Adrenal gland (tissue), 12 donors: ENCODE measurements around the gene PHF19. TPM values are rescaled to one million over a fixed set of nuclear protein-coding genes. Genes with fewer than 3 reads are reported as not detected.

ENCODE experiments used
- DNase-seq, 7 donors: peaks; one replicate each; pipeline ENCODE4 v3.0.0-alpha.2; 2019 to 2020
- H3K27ac ChIP-seq, 5 donors: fragments of 200-600 bp; sonication (generic) in 4 of 5; 1 replicate in 3 of 5; 2 replicates in 2 of 5; pipeline versions ENCODE4 v1.5.1 to v1.8.0; 2016 to 2020; ENCODE audit warnings: mild to moderate bottlenecking in 1 of 5
- H3K27me3 ChIP-seq: fragments of 200-600 bp; 2 replicates; pipeline ENCODE4 v1.8.0; 2021
- H3K36me3 ChIP-seq, 2 donors: fragments of 200-600 bp; replicated peaks in 1 of 2; 1 replicate in 1 of 2; 2 replicates in 1 of 2; pipeline versions ENCODE4 v1.5.1 to v1.8.0; 2018 to 2022
- H3K4me1 ChIP-seq, 2 donors: fragments of 200-600 bp; replicated peaks in 1 of 2; 1 replicate in 1 of 2; 2 replicates in 1 of 2; pipeline versions ENCODE4 v1.5.1 to v1.8.0; 2018 to 2021
- H3K4me3 ChIP-seq, 4 donors: fragments of 200-600 bp; sonication (generic) in 3 of 4; one replicate each; pipeline ENCODE4 v1.5.1; 2016 to 2018
- H3K9me3 ChIP-seq, 3 donors: fragments of 200-600 bp; sonication (generic) in 1 of 3; replicated peaks in 1 of 3; 1 replicate in 2 of 3; 2 replicates in 1 of 3; pipeline versions ENCODE4 v1.5.1 to v1.8.0; 2016 to 2021
- CTCF ChIP-seq, 6 experiments: fragments of 450-650 bp in 4 of 6; fragments of 200-600 bp in 2 of 6; sonication (generic) in 1 of 6; IDR thresholded peaks; 1 replicate in 5 of 6; 2 replicates in 1 of 6; pipeline versions ENCODE4 v1.5.1 to v1.8.0; 2016 to 2021; ENCODE audit warnings: antibody characterized with exemption in 6 of 6, mild to moderate bottlenecking in 2 of 6, moderate library complexity in 1 of 6
- POLR2A ChIP-seq, 2 donors: fragments of 450-650 bp; IDR thresholded peaks; one replicate each; pipeline ENCODE4 v1.6.1; 2017; ENCODE audit warnings: antibody characterized with exemption in 2 of 2, mild to moderate bottlenecking in 2 of 2, moderate library complexity in 1 of 2
- WGBS, 4 donors: extraction: QIAGEN DNeasy Blood & Tissue Kit in 2 of 4; methylation state at CpG; one replicate each; pipeline versions ENCODE4 v1.1.5 to v1.1.7; 2013 to 2017; 5-methylcytosine and 5-hydroxymethylcytosine counted together
- intact Hi-C, 2 donors: fragments of 100-400 bp; cut with DNase I; formaldehyde crosslinking; loops; one replicate each; pipeline versions ENCODE4 v1.14.1 to v1.15.0; 2022 to 2023
- polyA plus RNA-seq, 3 donors: library from polyadenylated mRNA; stranded (reverse); fragments of 200-250 nt in 2 of 3; fragments of 350-450 nt in 1 of 3; fragmentation: Illumina TruSeq in 1 of 3; extraction: RNeasy Lipid Tissue Mini Kit (QIAGEN cat#74804) in 1 of 3; gene quantifications; one replicate each; pipeline ENCODE4 v1.2.3, GENCODE V29; 2013 to 2014
- total RNA-seq, 9 donors: library from RNA; depleted of rRNA in 4 of 9; stranded (reverse); fragments of >200 nt in 4 of 9; fragments of 120-200 nt in 1 of 9; fragmentation: NEBNext Ultra II Directional in 1 of 9; extraction: Animal tissue kit (Norgen Biotek cat#: 25700) in 1 of 9; gene quantifications; one replicate each; pipeline versions ENCODE4 v1.1.0 to v1.2.4, GENCODE V29; 2013 to 2023
- donor health status: healthy with polysubstance abuse.
- donor health status: Bipolar disorder and iron deficiency.
- donor health status: DM: yes; HTN: yes; CAD: no.
- donor health status: DM: no; HTN: no; CAD: no.
- donor health status: DM: no; HTN: no; CAD: no.
- donor health status: DM: yes; HTN: yes; CAD: no.

Gene PHF19
- total and polyA plus RNA-seq, 12 donors: 13.6 to 61.8 (median 27.4) TPM

DNA sequence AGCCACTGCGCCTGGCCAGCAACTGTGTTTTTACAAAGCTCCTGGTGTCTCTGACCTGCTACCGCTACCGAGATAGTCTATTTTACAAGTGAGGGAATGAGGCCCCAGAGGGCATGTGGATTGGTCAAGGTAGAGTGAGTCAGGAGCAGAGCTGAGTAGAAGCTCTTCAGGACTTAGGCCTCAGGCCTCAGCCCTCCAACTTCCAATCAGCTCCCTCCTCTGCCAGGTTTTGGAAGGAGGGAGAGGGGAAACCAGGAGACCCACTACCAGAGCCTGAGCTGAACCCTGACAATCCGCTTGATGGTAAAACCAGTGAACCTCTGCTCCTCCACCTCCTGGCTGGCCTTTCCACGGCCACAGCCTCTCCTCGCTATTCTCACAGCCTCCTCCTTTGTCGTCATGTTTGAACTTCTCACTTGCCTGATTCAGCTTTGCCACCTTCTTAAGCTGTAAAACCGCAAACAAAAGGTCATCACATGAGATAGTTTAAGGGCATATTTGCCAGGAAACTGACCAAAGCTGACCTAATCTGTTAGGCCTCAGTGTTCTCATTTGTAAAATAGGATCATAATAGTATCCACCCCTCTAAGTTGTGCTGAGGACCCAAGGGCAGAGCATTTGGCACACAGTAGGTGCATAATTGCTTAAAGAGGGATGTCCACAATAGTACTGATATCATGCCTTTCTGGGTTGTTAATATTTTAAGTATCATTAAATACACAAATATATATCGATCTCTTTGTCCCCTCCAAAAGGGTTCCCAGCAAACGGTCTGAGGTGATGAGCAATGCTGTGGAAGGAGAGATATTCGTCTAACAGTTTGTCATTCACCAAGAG, 47.9 kb upstream of the PHF19 start:
- H3K9me3 ChIP-seq: no peaks in the 10 kb centered on the region
- intact Hi-C loops: loop anchor here in 1 of 2 donors (5.0 kb wide), 1 partner anchor 48 kb away; the partner anchor contains the start of gene PHF19
- H3K4me3 ChIP-seq: no peak overlapping the region
- H3K27me3 ChIP-seq: no peaks in the 10 kb centered on the region
- WGBS, 4 donors: 80 to 89% (median 83%) methylated on average over 11 of the region's 11 CpGs
- H3K27ac ChIP-seq: peak overlapping the region in 2 of 5 donors; percentile 19 to 71
- H3K4me1 ChIP-seq: peaks cover 8 to 39% of the 10 kb centered on the region in 2 donors
- H3K36me3 ChIP-seq: no peaks in the 10 kb centered on the region
- no peak for TF ChIP-seq CTCF (IDR thresholded peaks at IDR 0.05)
- no peak for TF ChIP-seq POLR2A (IDR thresholded peaks at IDR 0.05)
- DNase-seq: no peak

GRCh38 chr9:120923620-120924328, 46.8 kb upstream of the PHF19 start:
- 92 to 97% (median 93%) methylated on average over 5 to 11 of the region's 11 CpGs for WGBS, 4 donors
- Histone ChIP-seq H3K4me3 (no peak overlapping the region), H3K36me3 (no peaks in the 10 kb centered on the region), H3K27me3 (no peaks in the 10 kb centered on the region), H3K4me1 (peaks cover 0 to 44% of the 10 kb centered on the region in 2 donors), H3K9me3 (no peaks in the 10 kb centered on the region), H3K27ac (peak overlapping the region in 1 of 5 donors; percentile 78)
- no peak for DNase-seq
- TF ChIP-seq POLR2A (IDR thresholded peaks at IDR 0.05) (no peak), CTCF (IDR thresholded peaks at IDR 0.05) (no peak)
- intact Hi-C loops: loop anchor here in 1 of 2 donors (5.0 kb wide), 1 partner anchor 46 kb away; the partner anchor contains the start of gene PHF19

GRCh38 chr9:120922404-120923195, 45.6 kb upstream of the PHF19 start:
- H3K27ac ChIP-seq: peak overlapping the region in 1 of 5 donors; percentile 78

More at GRCh38 chr9:120922404-120923195, 45.6 kb upstream of the PHF19 start:
- DNase-seq: no peak
- Histone ChIP-seq H3K27me3 (no peaks in the 10 kb centered on the region), H3K4me3 (no peak overlapping the region), H3K36me3 (no peaks in the 10 kb centered on the region), H3K9me3 (no peaks in the 10 kb centered on the region), H3K4me1 (peaks cover 0 to 40% of the 10 kb centered on the region in 2 donors)
- no peak for TF ChIP-seq CTCF (IDR thresholded peaks at IDR 0.05)
- TF ChIP-seq POLR2A (IDR thresholded peaks at IDR 0.05): no peak
- intact Hi-C loops: loop anchor here in 1 of 2 donors (5.0 kb wide), 1 partner anchor 45 kb away; the partner anchor contains the start of gene PHF19
- WGBS, 4 donors: 72 to 81% (median 76%) methylated on average over 7 of the region's 7 CpGs
